GM12874 (cell line): ENCODE measurements around the gene SWT1.

Experiments
- TF ChIP-seq, protein P1 (sequence below): IDR thresholded peaks from 2 replicates; pipeline ENCODE4 v1.5.1; 2011; ENCODE audit warnings: low read depth, mild to moderate bottlenecking, control low read depth, low read length, moderate library complexity; ENCODE audit not compliant: insufficient read depth

The SWT1 gene

DNA sequence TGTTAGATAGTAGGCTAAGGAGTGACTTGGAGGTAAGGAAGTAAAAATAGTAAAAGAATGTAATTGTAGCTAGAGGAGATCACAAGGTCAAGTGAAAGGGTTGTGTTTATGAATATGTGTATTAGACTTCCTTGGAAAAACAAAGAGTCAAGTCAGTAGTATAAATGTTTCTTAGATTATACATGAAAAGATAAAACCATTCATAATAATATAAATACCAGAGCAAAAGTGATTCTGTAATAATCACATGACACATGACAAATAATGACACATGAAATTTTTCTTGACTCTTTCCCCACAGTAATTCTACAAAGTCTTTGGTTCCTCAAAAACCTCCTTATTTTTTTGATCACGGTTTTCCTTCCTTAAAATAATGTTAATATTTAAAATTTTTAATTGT is 103.6 kb downstream of the SWT1 start:
- TF ChIP-seq, protein P1, sequence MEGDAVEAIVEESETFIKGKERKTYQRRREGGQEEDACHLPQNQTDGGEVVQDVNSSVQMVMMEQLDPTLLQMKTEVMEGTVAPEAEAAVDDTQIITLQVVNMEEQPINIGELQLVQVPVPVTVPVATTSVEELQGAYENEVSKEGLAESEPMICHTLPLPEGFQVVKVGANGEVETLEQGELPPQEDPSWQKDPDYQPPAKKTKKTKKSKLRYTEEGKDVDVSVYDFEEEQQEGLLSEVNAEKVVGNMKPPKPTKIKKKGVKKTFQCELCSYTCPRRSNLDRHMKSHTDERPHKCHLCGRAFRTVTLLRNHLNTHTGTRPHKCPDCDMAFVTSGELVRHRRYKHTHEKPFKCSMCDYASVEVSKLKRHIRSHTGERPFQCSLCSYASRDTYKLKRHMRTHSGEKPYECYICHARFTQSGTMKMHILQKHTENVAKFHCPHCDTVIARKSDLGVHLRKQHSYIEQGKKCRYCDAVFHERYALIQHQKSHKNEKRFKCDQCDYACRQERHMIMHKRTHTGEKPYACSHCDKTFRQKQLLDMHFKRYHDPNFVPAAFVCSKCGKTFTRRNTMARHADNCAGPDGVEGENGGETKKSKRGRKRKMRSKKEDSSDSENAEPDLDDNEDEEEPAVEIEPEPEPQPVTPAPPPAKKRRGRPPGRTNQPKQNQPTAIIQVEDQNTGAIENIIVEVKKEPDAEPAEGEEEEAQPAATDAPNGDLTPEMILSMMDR = no peak

DNA sequence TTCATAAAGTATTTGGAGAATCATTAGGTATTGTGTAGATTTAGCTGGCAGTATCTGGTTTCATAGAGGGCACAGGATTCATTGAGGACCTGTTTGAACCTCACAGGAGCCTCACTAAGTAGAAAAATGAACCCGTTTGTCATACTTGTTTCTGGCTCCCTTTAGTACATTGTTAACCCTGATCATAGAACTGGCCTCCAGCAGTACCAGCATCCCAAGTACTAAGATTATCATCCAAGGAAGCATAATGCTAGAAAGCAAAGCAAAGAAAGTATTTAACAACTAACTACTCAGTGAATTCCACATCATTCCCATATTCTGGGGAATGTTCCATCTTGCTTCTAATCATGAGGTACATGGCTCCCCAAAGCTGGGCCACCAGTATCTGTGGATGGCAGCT is 105.2 kb downstream of the SWT1 start:
- TF ChIP-seq, protein P1 = no peak

DNA sequence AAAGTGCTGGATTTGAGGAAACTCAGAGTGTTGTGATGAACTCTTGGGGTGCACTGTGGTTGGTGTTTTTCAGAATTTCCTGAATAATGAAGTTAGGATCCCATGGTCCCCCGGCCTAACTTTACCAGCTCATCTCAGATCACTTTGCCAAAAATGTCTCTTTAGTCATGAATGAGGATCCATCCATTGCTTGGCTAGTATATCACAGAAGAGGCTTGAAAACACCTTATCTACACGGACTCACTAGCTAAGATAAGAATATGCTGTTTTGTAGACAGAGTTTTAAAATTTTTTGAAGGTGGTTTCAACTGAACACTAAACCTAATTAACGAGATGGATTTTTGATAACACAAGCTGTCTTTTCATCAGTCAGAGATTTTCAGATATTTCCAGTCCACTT is 106.3 kb downstream of the SWT1 start:
- TF ChIP-seq, protein P1 = no peak

DNA sequence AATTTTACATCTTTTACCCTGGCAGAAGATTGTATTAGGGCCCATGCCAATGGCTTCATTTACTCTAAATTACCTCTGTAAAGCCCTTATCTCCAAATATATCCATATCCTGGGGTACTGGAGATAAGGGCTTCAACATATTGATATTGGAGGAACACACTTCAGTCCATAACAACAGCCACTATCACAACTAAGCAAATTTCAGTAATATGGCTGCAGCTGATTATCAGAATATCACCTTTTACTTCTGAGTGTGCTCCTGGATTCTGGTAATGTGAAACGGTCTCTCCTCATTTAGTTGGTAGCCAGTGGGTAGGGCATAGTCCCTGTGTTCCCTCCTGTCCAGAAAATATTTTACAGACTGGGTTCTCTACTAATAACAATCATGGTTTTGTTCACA is 106.8 kb downstream of the SWT1 start:
- TF ChIP-seq, protein P1 = no peak

DNA sequence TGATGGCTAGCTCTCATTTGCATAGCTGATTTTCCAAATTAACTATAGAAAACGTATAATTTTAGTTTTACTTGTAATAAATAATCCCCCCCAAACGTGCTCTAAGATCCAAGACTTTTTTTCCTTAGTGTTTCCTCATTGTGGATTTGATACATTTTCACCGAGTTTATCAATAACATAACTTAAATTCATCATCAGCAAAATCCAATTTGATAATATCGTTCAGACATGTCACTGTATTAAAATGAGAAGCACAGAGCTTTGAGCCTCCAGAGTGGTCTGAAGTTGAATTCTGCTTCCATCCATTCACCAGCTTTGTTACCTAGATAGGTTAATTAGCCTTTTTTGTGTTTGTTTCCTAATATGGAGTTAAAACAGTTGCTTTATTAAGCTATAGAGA is 108.3 kb downstream of the SWT1 start:
- TF ChIP-seq, protein P1 = no peak

DNA sequence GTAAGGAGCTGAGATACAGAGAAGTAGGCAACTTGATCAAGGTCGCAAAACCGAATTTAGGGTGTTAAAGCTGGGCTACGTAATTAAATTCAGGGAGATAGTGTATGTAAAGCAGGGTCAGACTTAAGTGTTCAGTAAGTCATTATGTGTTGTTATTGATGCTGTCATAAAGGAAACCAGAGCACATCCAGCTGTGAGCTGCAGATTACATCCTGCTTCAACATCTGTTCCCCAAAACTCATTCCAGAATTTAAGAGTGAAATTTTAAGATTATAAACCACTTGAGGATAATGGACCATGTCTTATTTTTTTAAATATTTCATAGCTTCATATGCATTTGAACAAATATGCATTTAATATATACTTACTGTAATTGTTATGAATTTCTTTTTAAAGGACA is 110.3 kb downstream of the SWT1 start:
- TF ChIP-seq, protein P1 = no peak

DNA sequence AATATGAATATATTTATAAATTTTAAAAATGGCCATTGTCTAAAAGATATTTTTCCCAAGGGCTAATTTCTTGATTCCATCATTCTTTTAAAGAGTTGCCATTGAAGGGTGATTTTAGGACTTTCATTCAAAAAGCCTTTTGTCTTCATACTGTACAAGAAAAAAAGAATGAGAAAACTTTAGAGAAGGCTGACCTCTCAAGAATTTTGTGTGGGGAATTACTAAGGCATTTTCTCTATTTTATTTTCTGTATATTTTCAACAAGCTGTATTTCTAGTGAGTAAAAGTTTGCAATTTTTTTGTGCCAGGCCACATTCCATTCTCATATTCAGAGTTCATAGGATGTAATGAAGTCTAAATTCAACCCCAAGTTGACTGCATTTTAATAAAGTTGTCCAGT is 110.7 kb downstream of the SWT1 start:
- TF ChIP-seq, protein P1 = no peak

DNA sequence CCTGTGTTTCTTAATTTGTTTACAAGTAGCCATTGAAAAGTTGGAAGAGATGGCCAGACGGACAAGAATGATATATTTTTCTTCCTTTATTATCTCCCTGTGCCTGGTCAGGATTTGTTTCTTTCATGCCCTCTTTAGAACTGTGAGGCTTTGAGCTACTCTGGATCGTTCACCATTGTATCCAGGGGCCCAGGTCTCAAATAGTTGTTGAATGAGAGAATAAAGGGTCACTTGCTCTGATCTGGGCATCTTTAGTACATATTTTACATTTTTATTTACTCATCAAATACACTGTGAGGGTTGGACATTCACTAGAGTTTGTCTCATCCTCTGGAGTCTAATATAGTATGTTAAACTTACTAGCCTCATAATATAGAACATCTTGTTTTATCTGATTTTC is 111.4 kb downstream of the SWT1 start:
- TF ChIP-seq, protein P1 = no peak
